Muscle of leg (tissue), 11 donors: Measurements from ENCODE around the gene AMPD1. TPM values are rescaled to one million over a fixed set of nuclear protein-coding genes. Genes with fewer than 3 reads are reported as not detected.
A peak's percentile ranks its signal among the peaks of the same experiment; 100 is the strongest.

Experiments used
- DNase-seq: peaks from one replicate; pipeline ENCODE4 v3.0.0; 2013
- H3K27ac ChIP-seq: one replicate; pipeline ENCODE4 v1.5.1; 2013; ENCODE audit warnings: mild to moderate bottlenecking, low read length, control low read depth
- H3K27me3 ChIP-seq: one replicate; pipeline ENCODE4 v1.6.1; 2013; ENCODE audit warnings: low read length; ENCODE audit not compliant: control insufficient read depth, insufficient read depth
- H3K36me3 ChIP-seq: one replicate; pipeline ENCODE4 v1.6.1; 2013; ENCODE audit warnings: low read length; ENCODE audit not compliant: control insufficient read depth, insufficient read depth
- H3K4me1 ChIP-seq: one replicate; pipeline ENCODE4 v1.6.1; 2013; ENCODE audit warnings: low read length; ENCODE audit not compliant: control insufficient read depth, insufficient read depth
- H3K4me3 ChIP-seq: one replicate; pipeline ENCODE4 v1.5.1; 2013; ENCODE audit warnings: low read length, control low read depth
- H3K9me3 ChIP-seq: replicated peaks from 2 replicates; pipeline ENCODE4 v1.6.1; 2013; ENCODE audit warnings: low read depth, low read length; ENCODE audit not compliant: control insufficient read depth
- WGBS: methylation state at CpG from one replicate; pipeline ENCODE4 v1.1.5; 2013; ENCODE audit warnings: missing lambda C conversion rate; ENCODE audit not compliant: insufficient coverage; 5-methylcytosine and 5-hydroxymethylcytosine counted together
- polyA plus RNA-seq, 8 donors: library from polyadenylated mRNA; unstranded; fragments of 120-200 nt; gene quantifications; one replicate each; pipeline versions ENCODE4 v1.2.1 to v1.2.3, GENCODE V29; 2013; ENCODE audit warnings: inconsistent platforms in 1 of 8, low replicate concordance in 1 of 8; ENCODE audit not compliant: insufficient read length in 8 of 8, insufficient read depth in 1 of 8
- total RNA-seq: library from RNA; stranded (reverse); fragments of 120-200 nt; gene quantifications from one replicate; pipeline ENCODE4 v1.2.4, GENCODE V29; 2013

Gene AMPD1
- total and polyA plus RNA-seq, 9 donors = 36.6 to 96.8 (median 51.9) TPM

- Histone ChIP-seq H3K27ac (no peak overlapping the region), H3K4me1 (no peaks in the 10 kb centered on the region), H3K36me3 (peaks cover 63% of the 10 kb centered on the region), H3K27me3 (no peaks in the 10 kb centered on the region), H3K9me3 (no peaks in the 10 kb centered on the region), H3K4me3 (no peak overlapping the region)
- no CpG with 5 or more reads among the region's 1 CpG for WGBS
- DNase-seq = no peak
Measured at GRCh38 chr1:114723457-114723856, 28.1 kb upstream of the AMPD1 start.

- no peak overlapping the region for H3K27ac ChIP-seq
- H3K4me3 ChIP-seq = no peak overlapping the region
- no peak for DNase-seq
- H3K27me3 ChIP-seq = no peaks in the 10 kb centered on the region
- H3K36me3 ChIP-seq = peaks cover 56% of the 10 kb centered on the region
- no peaks in the 10 kb centered on the region for H3K9me3 ChIP-seq
- peaks cover 3% of the 10 kb centered on the region for H3K4me1 ChIP-seq
- WGBS = no CpG with 5 or more reads among the region's 4 CpGs
Measured at GRCh38 chr1:114720492-114720891, 25.1 kb upstream of the AMPD1 start.

- H3K4me3 ChIP-seq = no peak overlapping the region
- DNase-seq = no peak
- H3K4me1 ChIP-seq = peaks cover 3% of the 10 kb centered on the region
- no peaks in the 10 kb centered on the region for H3K9me3 ChIP-seq
- no peak overlapping the region for H3K27ac ChIP-seq
- no CpG with 5 or more reads among the region's 3 CpGs for WGBS
- no peaks in the 10 kb centered on the region for H3K27me3 ChIP-seq
- peaks cover 46% of the 10 kb centered on the region for H3K36me3 ChIP-seq
Measured at GRCh38 chr1:114719424-114719787, 24.1 kb upstream of the AMPD1 start.

GRCh38 chr1:114718661-114719423 lies 23.5 kb upstream of the AMPD1 start:
- peaks cover 3% of the 10 kb centered on the region for H3K4me1 ChIP-seq
- 85% methylated on average over 7 of the region's 11 CpGs for WGBS
- no peaks in the 10 kb centered on the region for H3K9me3 ChIP-seq
- no peak overlapping the region for H3K27ac ChIP-seq
- no peaks in the 10 kb centered on the region for H3K27me3 ChIP-seq
- peaks cover 43% of the 10 kb centered on the region for H3K36me3 ChIP-seq
- DNase-seq = no peak
- H3K4me3 ChIP-seq = no peak overlapping the region

GRCh38 chr1:114716304-114717170 lies 21.2 kb upstream of the AMPD1 start, which contains the start of gene NRAS:
Gene NRAS, minus strand, starts transcription at chr1:114716771. Its CDS starts 611 bp downstream, at chr1:114716160.
- H3K36me3 ChIP-seq = peaks cover 44% of the 10 kb centered on the region
- no peaks in the 10 kb centered on the region for H3K27me3 ChIP-seq
- 0% methylated on average over 34 of the region's 38 CpGs for WGBS
- peak; percentile 98 for DNase-seq
- H3K27ac ChIP-seq = peak within 1 kb of the TSS; percentile 96
- H3K4me1 ChIP-seq = peaks cover 3% of the 10 kb centered on the region
- peak within 1 kb of the TSS; percentile 92 for H3K4me3 ChIP-seq
- H3K9me3 ChIP-seq = no peaks in the 10 kb centered on the region

GRCh38 chr1:114715952-114716303 lies 20.6 kb upstream of the AMPD1 start:
- WGBS = 0% methylated on average over 1 of the region's 4 CpGs
- H3K4me1 ChIP-seq = peaks cover 3% of the 10 kb centered on the region
- H3K36me3 ChIP-seq = peaks cover 43% of the 10 kb centered on the region
- no peak for DNase-seq
- peak overlapping the region; percentile 92 for H3K4me3 ChIP-seq
- peak overlapping the region; percentile 96 for H3K27ac ChIP-seq
- no peaks in the 10 kb centered on the region for H3K27me3 ChIP-seq
- H3K9me3 ChIP-seq = no peaks in the 10 kb centered on the region

- no peak overlapping the region for H3K27ac ChIP-seq
- no peaks in the 10 kb centered on the region for H3K27me3 ChIP-seq
- no CpG with 5 or more reads among the region's 4 CpGs for WGBS
- H3K9me3 ChIP-seq = no peaks in the 10 kb centered on the region
- H3K36me3 ChIP-seq = peaks cover 43% of the 10 kb centered on the region
- H3K4me3 ChIP-seq = no peak overlapping the region
- H3K4me1 ChIP-seq = peaks cover 3% of the 10 kb centered on the region
- DNase-seq = no peak
Measured at GRCh38 chr1:114712977-114713376, 17.6 kb upstream of the AMPD1 start.

- no CpG with 5 or more reads among the region's 3 CpGs for WGBS
- peaks cover 50% of the 10 kb centered on the region for H3K36me3 ChIP-seq
- no peak overlapping the region for H3K4me3 ChIP-seq
- no peak for DNase-seq
- H3K4me1 ChIP-seq = no peaks in the 10 kb centered on the region
- no peak overlapping the region for H3K27ac ChIP-seq
- H3K9me3 ChIP-seq = no peaks in the 10 kb centered on the region
- H3K27me3 ChIP-seq = no peaks in the 10 kb centered on the region
Measured at GRCh38 chr1:114710360-114710759, 15.0 kb upstream of the AMPD1 start.

- Histone ChIP-seq H3K36me3 (peaks cover 40% of the 10 kb centered on the region), H3K4me3 (no peak overlapping the region), H3K4me1 (no peaks in the 10 kb centered on the region), H3K27me3 (no peaks in the 10 kb centered on the region), H3K9me3 (no peaks in the 10 kb centered on the region), H3K27ac (no peak overlapping the region)
- DNase-seq = no peak
- 100% methylated on average over 2 of the region's 2 CpGs for WGBS
Measured at GRCh38 chr1:114707604-114708003, 12.3 kb upstream of the AMPD1 start.

- Histone ChIP-seq H3K4me1 (peaks cover 2% of the 10 kb centered on the region), H3K36me3 (peaks cover 10% of the 10 kb centered on the region), H3K27me3 (no peaks in the 10 kb centered on the region), H3K27ac (peak overlapping the region; percentile 67), H3K9me3 (no peaks in the 10 kb centered on the region), H3K4me3 (no peak overlapping the region)
- no CpG with 5 or more reads among the region's 1 CpG for WGBS
- DNase-seq = peak; percentile 56
Measured at GRCh38 chr1:114703242-114703641, 7.9 kb upstream of the AMPD1 start.
